DMS 273 (cell line): ENCODE data around the gene TNP2.

Source experiments
- DNase-seq: peaks from one replicate; lab custom pipeline; 2025; ENCODE audit not compliant: unreplicated experiment; lab: John Stamatoyannopoulos, UW

Gene TNP2

GRCh38 chr16:11268921-11269375, at the start of gene TNP2:
TNP2 (minus strand) TSS chr16:11269325; CDS start chr16:11269262, 63 bp downstream.
- no peak for DNase-seq

DNA sequence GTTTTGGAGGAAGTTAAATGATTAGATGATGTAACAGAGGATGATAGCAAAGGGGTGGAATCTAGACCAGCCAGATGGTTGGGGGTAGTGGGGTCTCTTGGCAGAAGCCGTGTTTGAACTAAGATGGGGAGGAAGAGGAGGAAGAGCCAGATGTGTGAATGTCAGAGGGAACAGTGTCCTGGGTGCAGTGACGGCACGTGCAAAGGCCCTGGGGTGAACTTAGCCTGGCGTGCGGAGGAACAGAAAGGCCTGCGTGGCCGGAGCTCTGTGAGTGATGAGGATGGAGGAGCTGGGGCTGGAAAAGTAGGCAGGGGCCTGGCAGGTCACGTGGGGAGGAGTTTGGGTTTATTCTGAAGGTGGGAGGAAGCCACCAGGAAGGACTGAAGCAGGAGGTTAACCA, 49.7 kb upstream of the TNP2 start:
- no peak for DNase-seq

- DNase-seq = no peak
These were observed 47.3 kb upstream of the TNP2 start for GRCh38 chr16:11316331-11317015.

GRCh38 chr16:11315510-11315909, 46.4 kb upstream of the TNP2 start:
- DNase-seq = no peak

DNA sequence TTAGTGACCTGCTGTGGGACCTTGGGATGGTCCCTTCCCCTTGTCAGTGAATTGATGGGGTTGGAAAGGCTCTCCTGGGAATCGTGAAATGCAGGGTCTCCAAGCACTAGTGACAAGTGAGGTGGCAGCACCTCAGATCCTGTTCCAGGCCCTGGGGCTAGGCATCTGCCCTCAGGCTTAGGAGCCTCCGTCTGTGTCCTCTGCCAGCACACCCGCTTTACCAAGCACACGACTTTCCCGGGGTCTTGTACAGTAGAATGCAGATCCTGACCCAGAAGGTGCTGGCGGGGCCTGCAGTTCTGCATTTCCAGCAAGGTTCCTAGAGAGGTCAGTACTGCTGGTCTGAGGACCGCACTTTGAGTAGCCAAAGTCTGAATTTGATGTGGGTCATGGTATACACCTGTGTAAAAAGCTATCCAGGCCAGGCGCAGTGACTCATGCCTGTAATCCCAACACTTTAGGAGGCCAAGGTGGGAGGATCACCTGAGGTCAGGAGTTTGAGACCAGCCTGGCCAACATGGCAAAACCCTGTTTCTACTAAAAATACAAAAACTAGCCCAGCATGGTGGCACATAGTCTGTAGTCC, 45.3 kb upstream of the TNP2 start:
- DNase-seq = no peak

- no peak for DNase-seq
These were observed 44.6 kb upstream of the TNP2 start for GRCh38 chr16:11313493-11314308.

DNA sequence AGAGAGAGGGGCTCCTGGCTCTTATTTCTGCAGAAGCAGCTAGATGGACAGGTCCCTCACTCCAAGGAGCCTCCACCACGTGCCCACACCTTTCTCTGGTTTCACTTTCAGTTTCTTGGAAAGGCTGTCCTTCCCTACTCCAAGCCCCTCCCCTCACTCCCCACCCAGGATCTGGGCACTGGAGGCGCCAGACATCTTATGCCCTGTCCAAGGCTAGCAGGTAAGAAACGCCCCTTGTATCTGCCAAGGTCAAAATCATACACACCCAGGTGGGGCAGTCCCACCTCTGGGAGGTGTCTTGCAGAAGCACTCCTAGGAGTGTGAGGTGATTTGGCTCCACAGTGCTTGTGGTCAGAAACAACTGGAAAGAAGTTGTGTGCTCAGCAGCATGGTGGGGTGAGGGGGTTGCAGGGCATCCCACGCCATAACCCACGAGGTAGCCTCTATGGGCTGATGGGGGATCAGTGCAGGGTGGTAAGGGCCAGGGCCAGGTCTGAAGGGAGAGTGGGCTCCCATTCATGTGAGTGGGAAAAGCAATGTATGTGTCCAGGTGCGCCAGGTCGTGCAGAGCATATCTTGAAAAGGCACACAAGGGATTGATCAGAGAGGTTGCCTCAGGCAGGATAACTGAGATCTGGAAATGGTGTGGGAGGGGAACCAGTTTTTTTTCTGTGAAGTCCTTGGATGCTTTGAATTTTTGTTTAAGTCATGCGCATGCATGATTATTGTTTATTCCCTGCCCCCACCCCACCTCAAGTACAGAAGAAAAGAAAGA, 43.8 kb upstream of the TNP2 start:
- peak; percentile 68 for DNase-seq

GRCh38 chr16:11310997-11311561, 42.0 kb upstream of the TNP2 start:
- no peak for DNase-seq

DNA sequence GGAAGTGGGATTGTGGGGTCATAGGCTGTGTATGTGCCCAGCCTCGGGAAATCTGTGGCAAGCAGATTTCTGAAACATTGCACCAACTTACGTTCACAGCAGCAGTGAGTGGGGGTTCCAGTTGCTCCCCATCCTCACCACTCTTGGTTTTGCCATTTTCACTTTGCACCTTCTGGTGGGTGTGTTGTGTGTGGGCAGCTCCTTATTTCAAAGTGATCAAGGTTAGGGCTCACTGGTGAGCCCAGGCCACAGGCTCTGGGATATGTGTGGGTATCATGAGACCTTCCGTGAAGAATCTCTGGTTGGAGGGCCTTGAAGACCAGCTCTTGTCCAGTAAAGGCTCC, 41.5 kb upstream of the TNP2 start:
- DNase-seq = no peak

- no peak for DNase-seq
These were observed 40.9 kb upstream of the TNP2 start for GRCh38 chr16:11309895-11310633.

GRCh38 chr16:11308493-11309283, 39.6 kb upstream of the TNP2 start:
- DNase-seq = peak; percentile 22

DNA sequence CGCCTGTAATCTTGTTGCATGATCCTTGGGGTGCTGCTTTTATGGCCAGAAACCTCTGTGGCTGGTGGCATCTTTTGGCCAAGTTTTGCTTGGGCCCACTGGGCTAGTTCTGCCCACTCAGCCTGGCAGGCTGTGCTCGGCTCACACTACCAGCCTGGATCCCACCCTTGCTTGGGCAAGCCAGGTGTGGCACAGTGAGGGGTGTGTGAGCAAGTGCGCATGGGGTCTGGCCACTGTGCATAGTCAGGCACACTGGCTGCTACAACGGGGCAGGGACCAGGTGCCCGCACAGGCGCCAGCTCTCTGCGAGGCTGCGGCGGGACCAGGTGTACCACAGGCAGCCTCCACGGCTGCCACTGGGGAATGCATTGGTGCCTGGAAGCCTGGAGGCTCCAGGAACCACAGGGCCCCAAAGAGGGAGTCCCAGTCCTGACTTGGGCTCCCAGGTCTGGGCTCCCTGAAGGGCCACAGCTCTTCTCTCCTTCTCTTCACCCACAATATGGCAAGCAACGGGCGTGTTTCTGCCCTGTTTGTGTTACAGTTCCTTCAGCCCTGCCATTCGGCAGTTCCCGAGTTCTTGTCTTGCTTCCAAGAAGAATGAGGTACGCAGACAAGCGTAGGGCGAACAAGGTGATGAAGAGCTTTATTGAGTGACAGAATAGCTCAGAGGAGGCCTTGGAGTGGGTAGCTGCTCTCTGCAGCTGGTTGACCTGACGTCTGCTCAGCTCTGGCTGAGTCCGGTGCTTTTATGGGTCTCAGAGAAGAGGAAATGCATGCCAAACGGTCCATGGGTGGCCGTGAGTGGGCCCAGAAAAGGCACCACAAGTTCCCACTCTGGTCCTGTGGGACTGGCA, 38.7 kb upstream of the TNP2 start:
- no peak for DNase-seq

- no peak for DNase-seq
These were observed 38.0 kb upstream of the TNP2 start for GRCh38 chr16:11306997-11307638.

- no peak for DNase-seq
These were observed 37.3 kb upstream of the TNP2 start for GRCh38 chr16:11306381-11306780.

DNA sequence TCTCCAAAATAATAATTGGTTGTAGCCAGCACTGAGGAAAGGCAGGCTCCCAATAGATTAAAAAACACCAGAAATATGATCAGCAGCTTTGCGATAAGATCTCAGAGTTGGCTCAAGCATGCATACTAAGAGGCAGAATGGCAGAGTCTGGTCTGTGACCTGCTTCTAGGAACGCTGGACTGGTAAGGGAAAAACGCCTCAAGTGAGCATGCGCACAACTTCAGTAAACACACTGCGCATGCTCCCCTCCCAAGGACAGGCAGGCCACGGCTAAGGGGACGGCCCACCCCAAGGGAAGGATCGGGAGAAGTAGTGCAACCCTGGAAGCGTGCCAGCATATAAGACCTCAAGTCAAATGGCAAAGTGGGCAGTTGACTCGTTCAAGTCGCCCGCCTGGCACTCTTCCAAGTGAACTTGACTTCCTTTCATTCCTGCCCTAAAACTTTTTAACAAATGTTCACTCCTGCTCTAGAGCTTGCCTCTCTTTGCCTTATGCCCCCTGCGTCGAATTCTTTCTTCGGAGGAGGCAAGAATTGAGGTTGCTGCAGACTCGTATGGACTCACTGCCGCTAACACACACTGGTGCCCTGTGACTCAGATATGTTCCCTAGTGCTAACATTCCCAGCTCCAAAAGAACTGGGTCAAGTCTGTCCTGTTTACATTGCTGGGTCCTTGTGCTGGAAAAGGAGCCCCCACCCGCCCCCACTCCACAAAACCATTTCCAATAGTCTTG, 34.4 kb upstream of the TNP2 start:
- peak; percentile 84 for DNase-seq

DNA sequence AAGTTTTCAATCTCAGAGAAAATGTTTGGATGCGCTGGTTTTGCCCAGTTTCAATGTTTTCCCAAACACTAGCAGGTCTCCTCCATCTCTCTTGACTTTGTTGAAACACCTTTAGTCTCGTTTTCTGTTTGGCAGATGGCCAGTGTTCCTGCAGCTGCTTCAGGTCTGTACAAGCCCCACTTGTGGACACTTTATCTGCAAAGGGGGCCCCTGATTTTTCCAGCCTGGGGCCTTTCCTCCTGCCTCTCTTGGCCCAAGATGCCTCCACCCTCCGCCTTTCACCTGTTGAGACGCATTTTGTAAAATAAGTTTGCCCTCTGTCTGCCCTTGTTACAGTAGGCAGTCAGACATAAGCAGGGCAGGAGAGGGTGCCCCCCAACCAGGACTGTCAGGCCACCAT, 33.9 kb upstream of the TNP2 start:
- peak; percentile 63 for DNase-seq
